ENCODE results near the gene CHDH. TPM values are rescaled to one million over a fixed set of nuclear protein-coding genes. Genes with fewer than 3 reads are reported as not detected.

CHDH gene
- polyA plus RNA-seq, 4 donors = 2.4 to 10.0 (median 6.7) TPM

GRCh38 chr3:53795789-53796560 is 50.2 kb downstream of the CHDH start:
- no peak for DNase-seq (ENCODE audit: low read depth in 4 of 4, low spot score in 3 of 4)

- DNase-seq (ENCODE audit: low read depth in 4 of 4, low spot score in 3 of 4) = no peak
Observed at GRCh38 chr3:53795176-53795575, 51.0 kb downstream of the CHDH start.

GRCh38 chr3:53794597-53794996 is 51.6 kb downstream of the CHDH start:
- no peak for DNase-seq (ENCODE audit: low read depth in 4 of 4, low spot score in 3 of 4)

GRCh38 chr3:53792866-53793265 is 53.4 kb downstream of the CHDH start:
- DNase-seq (ENCODE audit: low read depth in 4 of 4, low spot score in 3 of 4) = no peak

- DNase-seq (ENCODE audit: low read depth in 4 of 4, low spot score in 3 of 4) = no peak
Observed at GRCh38 chr3:53791317-53791716, 54.9 kb downstream of the CHDH start.

- no peak for DNase-seq (ENCODE audit: low read depth in 4 of 4, low spot score in 3 of 4)
Observed at GRCh38 chr3:53790470-53790869, 55.7 kb downstream of the CHDH start.

GRCh38 chr3:53789459-53789858 is 56.8 kb downstream of the CHDH start:
- DNase-seq (ENCODE audit: low read depth in 4 of 4, low spot score in 3 of 4) = no peak

- DNase-seq (ENCODE audit: low read depth in 4 of 4, low spot score in 3 of 4) = no peak
Observed at GRCh38 chr3:53788038-53788437, 58.2 kb downstream of the CHDH start.

GRCh38 chr3:53787016-53787415 is 59.2 kb downstream of the CHDH start:
- DNase-seq (ENCODE audit: low read depth in 4 of 4, low spot score in 3 of 4) = no peak

GRCh38 chr3:53780806-53781205 is 65.4 kb downstream of the CHDH start:
- no peak for DNase-seq (ENCODE audit: low read depth in 4 of 4, low spot score in 3 of 4)

- DNase-seq (ENCODE audit: low read depth in 4 of 4, low spot score in 3 of 4) = no peak
Observed at GRCh38 chr3:53780171-53780570, 66.0 kb downstream of the CHDH start.

- DNase-seq (ENCODE audit: low read depth in 4 of 4, low spot score in 3 of 4) = no peak
Observed at GRCh38 chr3:53778153-53778552, 68.1 kb downstream of the CHDH start.

- DNase-seq (ENCODE audit: low read depth in 4 of 4, low spot score in 3 of 4) = no peak
Observed at GRCh38 chr3:53777468-53777867, 68.8 kb downstream of the CHDH start.

- no peak for DNase-seq (ENCODE audit: low read depth in 4 of 4, low spot score in 3 of 4)
Observed at GRCh38 chr3:53776494-53777101, 69.6 kb downstream of the CHDH start.

GRCh38 chr3:53775834-53776251 is 70.4 kb downstream of the CHDH start:
- DNase-seq (ENCODE audit: low read depth in 4 of 4, low spot score in 3 of 4) = no peak

- DNase-seq (ENCODE audit: low read depth in 4 of 4, low spot score in 3 of 4) = no peak
Observed at GRCh38 chr3:53775018-53775417, 71.2 kb downstream of the CHDH start.

GRCh38 chr3:53774414-53774813 is 71.8 kb downstream of the CHDH start:
- no peak for DNase-seq (ENCODE audit: low read depth in 4 of 4, low spot score in 3 of 4)

GRCh38 chr3:53773611-53774368 is 72.4 kb downstream of the CHDH start:
- no peak for DNase-seq (ENCODE audit: low read depth in 4 of 4, low spot score in 3 of 4)

- DNase-seq (ENCODE audit: low read depth in 4 of 4, low spot score in 3 of 4) = no peak
Observed at GRCh38 chr3:53773021-53773436, 73.2 kb downstream of the CHDH start.

- DNase-seq (ENCODE audit: low read depth in 4 of 4, low spot score in 3 of 4) = no peak
Observed at GRCh38 chr3:53772562-53772961, 73.7 kb downstream of the CHDH start.
